ENCODE results near the gene IPO13.

Gene IPO13

GRCh38 chr1:43978264-43978550 lies 31.5 kb downstream of the IPO13 start:
- Histone ChIP-seq H2BK120ac (ENCODE audit: low read depth, low read length) (no peak overlapping the region), H3K56ac (ENCODE audit: low read length) (peak overlapping the region; percentile 88), H3K27ac (ENCODE audit: low read depth, low read length) (no peak overlapping the region), H3K4me2 (ENCODE audit: low read length) (peak overlapping the region; percentile 78), H3K4me1 (ENCODE audit: control insufficient read depth, low read depth, low read length) (peaks cover 2% of the 10 kb centered on the region), H3K79me2 (ENCODE audit: control insufficient read depth, insufficient read depth, low read length) (peaks cover 17% of the 10 kb centered on the region), H4K8ac (ENCODE audit: low read depth, low read length) (no peak overlapping the region), H3K9ac (ENCODE audit: low read length) (peak overlapping the region; percentile 83), H2BK5ac (ENCODE audit: low read length) (no peak overlapping the region), H3K27me3 (ENCODE audit: insufficient read depth, low read length, poor library complexity) (no peaks in the 10 kb centered on the region), H3K36me3 (ENCODE audit: control insufficient read depth, insufficient read depth, low read length) (peaks cover 5% of the 10 kb centered on the region), H2AK5ac (ENCODE audit: low read length) (no peak overlapping the region), H3K18ac (ENCODE audit: low read length) (no peak overlapping the region), H4K5ac (ENCODE audit: low read length) (no peak overlapping the region), H3K4me3 (ENCODE audit: low read length) (no peak overlapping the region), H3K79me1 (ENCODE audit: low read length) (peaks cover 38% of the 10 kb centered on the region), H3K4ac (ENCODE audit: low read depth, low read length) (no peak overlapping the region), H3K23ac (ENCODE audit: low read length) (no peak overlapping the region), H2BK15ac (replicated peaks; ENCODE audit: low read depth) (no peak overlapping the region)
- no CpG with 5 or more reads among the region's 5 CpGs for WGBS (ENCODE audit: extremely low coverage, insufficient coverage, low lambda C conversion rate)
- no peak for DNase-seq

- DNase-seq, result peak; percentile 73
- Histone ChIP-seq H3K27ac (ENCODE audit: low read depth, low read length) (peak within 1 kb of the TSS; percentile 7), H4K8ac (ENCODE audit: low read depth, low read length) (no peak within 1 kb of the TSS), H3K79me1 (ENCODE audit: low read length) (peaks cover 38% of the 10 kb centered on the region), H3K23ac (ENCODE audit: low read length) (no peak within 1 kb of the TSS), H4K5ac (ENCODE audit: low read length) (no peak within 1 kb of the TSS), H3K4me3 (ENCODE audit: low read length) (peak within 1 kb of the TSS; percentile 47), H2BK15ac (replicated peaks; ENCODE audit: low read depth) (no peak within 1 kb of the TSS), H2AK5ac (ENCODE audit: low read length) (peak within 1 kb of the TSS; percentile 35), H3K4ac (ENCODE audit: low read depth, low read length) (peak within 1 kb of the TSS; percentile 74), H3K9ac (ENCODE audit: low read length) (peak within 1 kb of the TSS; percentile 83), H3K56ac (ENCODE audit: low read length) (peak within 1 kb of the TSS; percentile 92), H3K4me1 (ENCODE audit: control insufficient read depth, low read depth, low read length) (peaks cover 2% of the 10 kb centered on the region), H3K27me3 (ENCODE audit: insufficient read depth, low read length, poor library complexity) (no peaks in the 10 kb centered on the region), H3K4me2 (ENCODE audit: low read length) (peak within 1 kb of the TSS; percentile 78), H2BK120ac (ENCODE audit: low read depth, low read length) (peak within 1 kb of the TSS; percentile 10), H3K79me2 (ENCODE audit: control insufficient read depth, insufficient read depth, low read length) (peaks cover 17% of the 10 kb centered on the region), H2BK5ac (ENCODE audit: low read length) (peak within 1 kb of the TSS; percentile 14), H3K18ac (ENCODE audit: low read length) (peak within 1 kb of the TSS; percentile 73), H3K36me3 (ENCODE audit: control insufficient read depth, insufficient read depth, low read length) (peaks cover 5% of the 10 kb centered on the region)
- WGBS (ENCODE audit: extremely low coverage, insufficient coverage, low lambda C conversion rate), result no CpG with 5 or more reads among the region's 54 CpGs
These were observed 32.0 kb downstream of the IPO13 start, which contains the start of gene B4GALT2 for GRCh38 chr1:43978551-43979260. TSS of gene B4GALT2 (plus strand) at chr1:43979210. CDS start at chr1:43981161, 1,951 bp downstream.

GRCh38 chr1:43979261-43979527 lies 32.4 kb downstream of the IPO13 start:
- no CpG with 5 or more reads among the region's 45 CpGs for WGBS (ENCODE audit: extremely low coverage, insufficient coverage, low lambda C conversion rate)
- peak overlapping the region; percentile 92 for H3K56ac ChIP-seq (ENCODE audit: low read length)
- no peak overlapping the region for H2AK5ac ChIP-seq (ENCODE audit: low read length)
- peaks cover 5% of the 10 kb centered on the region for H3K36me3 ChIP-seq (ENCODE audit: control insufficient read depth, insufficient read depth, low read length)
- H4K5ac ChIP-seq (ENCODE audit: low read length), result no peak overlapping the region
- H3K4me2 ChIP-seq (ENCODE audit: low read length), result no peak overlapping the region
- H3K79me2 ChIP-seq (ENCODE audit: control insufficient read depth, insufficient read depth, low read length), result peaks cover 17% of the 10 kb centered on the region
- H3K79me1 ChIP-seq (ENCODE audit: low read length), result peaks cover 38% of the 10 kb centered on the region
- peak overlapping the region; percentile 74 for H3K4ac ChIP-seq (ENCODE audit: low read depth, low read length)
- no peaks in the 10 kb centered on the region for H3K27me3 ChIP-seq (ENCODE audit: insufficient read depth, low read length, poor library complexity)
- no peak overlapping the region for H2BK5ac ChIP-seq (ENCODE audit: low read length)
- H4K8ac ChIP-seq (ENCODE audit: low read depth, low read length), result no peak overlapping the region
- H3K18ac ChIP-seq (ENCODE audit: low read length), result peak overlapping the region; percentile 73
- no peak for DNase-seq
- H3K27ac ChIP-seq (ENCODE audit: low read depth, low read length), result no peak overlapping the region
- no peak overlapping the region for H2BK15ac ChIP-seq (replicated peaks; ENCODE audit: low read depth)
- peak overlapping the region; percentile 10 for H2BK120ac ChIP-seq (ENCODE audit: low read depth, low read length)
- H3K4me3 ChIP-seq (ENCODE audit: low read length), result peak overlapping the region; percentile 46
- H3K4me1 ChIP-seq (ENCODE audit: control insufficient read depth, low read depth, low read length), result peaks cover 2% of the 10 kb centered on the region
- H3K23ac ChIP-seq (ENCODE audit: low read length), result no peak overlapping the region
- H3K9ac ChIP-seq (ENCODE audit: low read length), result peak overlapping the region; percentile 74

GRCh38 chr1:43979528-43980254 lies 32.9 kb downstream of the IPO13 start:
- no peak overlapping the region for H4K8ac ChIP-seq (ENCODE audit: low read depth, low read length)
- peaks cover 38% of the 10 kb centered on the region for H3K79me1 ChIP-seq (ENCODE audit: low read length)
- H3K79me2 ChIP-seq (ENCODE audit: control insufficient read depth, insufficient read depth, low read length), result peaks cover 17% of the 10 kb centered on the region
- H3K4me1 ChIP-seq (ENCODE audit: control insufficient read depth, low read depth, low read length), result peaks cover 2% of the 10 kb centered on the region
- peak overlapping the region; percentile 74 for H3K4ac ChIP-seq (ENCODE audit: low read depth, low read length)
- peak overlapping the region; percentile 74 for H3K9ac ChIP-seq (ENCODE audit: low read length)
- no peak overlapping the region for H3K23ac ChIP-seq (ENCODE audit: low read length)
- peak overlapping the region; percentile 37 for H3K4me2 ChIP-seq (ENCODE audit: low read length)
- H2BK120ac ChIP-seq (ENCODE audit: low read depth, low read length), result peak overlapping the region; percentile 10
- peak; percentile 26 for DNase-seq
- H3K56ac ChIP-seq (ENCODE audit: low read length), result peak overlapping the region; percentile 92
- no peak overlapping the region for H3K27ac ChIP-seq (ENCODE audit: low read depth, low read length)
- no peak overlapping the region for H2BK15ac ChIP-seq (replicated peaks; ENCODE audit: low read depth)
- H3K27me3 ChIP-seq (ENCODE audit: insufficient read depth, low read length, poor library complexity), result no peaks in the 10 kb centered on the region
- peak overlapping the region; percentile 35 for H2AK5ac ChIP-seq (ENCODE audit: low read length)
- peak overlapping the region; percentile 46 for H3K4me3 ChIP-seq (ENCODE audit: low read length)
- peaks cover 6% of the 10 kb centered on the region for H3K36me3 ChIP-seq (ENCODE audit: control insufficient read depth, insufficient read depth, low read length)
- no peak overlapping the region for H4K5ac ChIP-seq (ENCODE audit: low read length)
- H2BK5ac ChIP-seq (ENCODE audit: low read length), result no peak overlapping the region
- no CpG with 5 or more reads among the region's 45 CpGs for WGBS (ENCODE audit: extremely low coverage, insufficient coverage, low lambda C conversion rate)
- peak overlapping the region; percentile 73 for H3K18ac ChIP-seq (ENCODE audit: low read length)

GRCh38 chr1:43980255-43981134 lies 33.7 kb downstream of the IPO13 start:
- Histone ChIP-seq H2BK5ac (ENCODE audit: low read length) (no peak overlapping the region), H4K5ac (ENCODE audit: low read length) (no peak overlapping the region), H3K27ac (ENCODE audit: low read depth, low read length) (no peak overlapping the region), H3K27me3 (ENCODE audit: insufficient read depth, low read length, poor library complexity) (no peaks in the 10 kb centered on the region), H3K9ac (ENCODE audit: low read length) (peak overlapping the region; percentile 74), H3K23ac (ENCODE audit: low read length) (no peak overlapping the region), H3K36me3 (ENCODE audit: control insufficient read depth, insufficient read depth, low read length) (peaks cover 7% of the 10 kb centered on the region), H3K79me1 (ENCODE audit: low read length) (peaks cover 37% of the 10 kb centered on the region), H3K4me2 (ENCODE audit: low read length) (peak overlapping the region; percentile 37), H3K79me2 (ENCODE audit: control insufficient read depth, insufficient read depth, low read length) (peaks cover 13% of the 10 kb centered on the region), H2AK5ac (ENCODE audit: low read length) (peak overlapping the region; percentile 35), H2BK120ac (ENCODE audit: low read depth, low read length) (no peak overlapping the region), H3K4me1 (ENCODE audit: control insufficient read depth, low read depth, low read length) (peaks cover 2% of the 10 kb centered on the region), H3K4me3 (ENCODE audit: low read length) (peak overlapping the region; percentile 21), H3K18ac (ENCODE audit: low read length) (no peak overlapping the region), H4K8ac (ENCODE audit: low read depth, low read length) (no peak overlapping the region), H3K4ac (ENCODE audit: low read depth, low read length) (no peak overlapping the region), H3K56ac (ENCODE audit: low read length) (peak overlapping the region; percentile 92), H2BK15ac (replicated peaks; ENCODE audit: low read depth) (no peak overlapping the region)
- DNase-seq, result no peak
- WGBS (ENCODE audit: extremely low coverage, insufficient coverage, low lambda C conversion rate), result no CpG with 5 or more reads among the region's 13 CpGs
